ENCODE measurements around the gene CHCHD10.

Gene CHCHD10

DNA sequence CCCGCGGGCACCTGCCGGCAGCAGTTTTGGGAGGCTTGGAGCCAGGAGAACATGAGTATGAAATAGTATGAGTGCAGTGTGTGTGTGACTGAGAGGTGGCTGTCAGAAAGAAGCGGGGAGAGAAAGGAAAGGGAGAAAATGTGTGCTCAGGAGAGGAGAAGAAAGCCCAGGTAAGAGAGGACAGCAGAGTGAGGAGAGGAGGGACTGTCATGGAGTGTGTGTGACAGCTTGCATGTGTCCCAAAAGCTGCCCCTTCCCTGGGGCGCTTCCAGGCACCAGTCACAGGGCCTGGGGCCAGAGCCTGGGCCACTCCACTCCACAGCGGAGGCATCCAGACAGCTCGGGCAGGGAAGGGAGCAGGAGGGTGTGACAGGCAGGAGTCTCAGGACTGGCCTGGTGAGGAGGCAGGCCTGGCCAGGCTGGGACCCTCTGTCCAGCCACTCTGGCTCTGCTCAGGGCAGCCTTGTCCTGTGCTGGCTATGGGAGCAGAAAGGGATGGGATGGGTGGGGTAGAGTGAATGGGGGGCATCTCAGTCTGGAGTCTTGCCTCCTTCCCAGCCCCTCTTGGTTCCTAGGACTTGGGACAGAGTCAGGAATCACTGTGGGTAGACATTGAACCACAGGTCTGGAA is 5.8 kb upstream of the CHCHD10 start:
- no peak for DNase-seq

DNA sequence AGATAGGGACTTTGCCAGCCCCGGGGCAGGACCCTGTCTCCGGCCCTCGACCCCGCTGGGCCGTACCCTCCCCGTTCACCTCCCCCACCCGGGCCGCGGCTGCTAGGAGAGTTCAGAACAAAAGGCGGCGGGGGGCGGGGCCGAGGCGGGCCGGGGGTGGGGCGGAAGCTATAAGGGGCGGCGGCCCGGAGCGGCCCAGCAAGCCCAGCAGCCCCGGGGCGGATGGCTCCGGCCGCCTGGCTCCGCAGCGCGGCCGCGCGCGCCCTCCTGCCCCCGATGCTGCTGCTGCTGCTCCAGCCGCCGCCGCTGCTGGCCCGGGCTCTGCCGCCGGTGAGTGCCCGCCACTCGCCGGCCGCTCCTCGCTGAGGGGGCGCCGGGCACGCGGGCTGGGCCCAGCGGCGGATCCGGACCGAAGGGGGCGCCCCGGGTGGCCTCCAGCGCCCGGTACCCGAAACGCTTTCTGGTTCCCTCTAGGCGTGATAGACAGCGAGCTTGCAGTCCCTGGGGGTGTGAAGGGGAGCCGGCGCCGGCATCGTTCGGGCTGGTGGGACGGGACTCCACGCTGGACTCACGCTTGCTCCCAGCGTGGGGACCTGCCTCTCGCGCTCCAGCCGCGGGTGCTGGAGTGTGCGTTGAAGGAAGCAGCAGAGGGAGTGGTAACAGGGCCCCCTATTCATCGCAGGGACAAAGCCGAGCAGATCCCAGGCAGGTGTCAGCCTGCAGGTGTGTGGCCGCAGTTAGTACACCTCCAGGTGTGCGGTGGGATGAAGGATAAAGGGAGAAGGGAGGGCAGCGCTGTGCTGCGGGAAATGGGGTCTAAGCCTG is 5.1 kb upstream of the CHCHD10 start, which contains the start of gene MMP11:
MMP11 (plus strand) TSS at position 201 of the 825 bp plus-strand sequence; CDS start at position 223, 22 bp downstream.
- peak in 2 of 58 donors; percentile 7 to 15 for DNase-seq

DNA sequence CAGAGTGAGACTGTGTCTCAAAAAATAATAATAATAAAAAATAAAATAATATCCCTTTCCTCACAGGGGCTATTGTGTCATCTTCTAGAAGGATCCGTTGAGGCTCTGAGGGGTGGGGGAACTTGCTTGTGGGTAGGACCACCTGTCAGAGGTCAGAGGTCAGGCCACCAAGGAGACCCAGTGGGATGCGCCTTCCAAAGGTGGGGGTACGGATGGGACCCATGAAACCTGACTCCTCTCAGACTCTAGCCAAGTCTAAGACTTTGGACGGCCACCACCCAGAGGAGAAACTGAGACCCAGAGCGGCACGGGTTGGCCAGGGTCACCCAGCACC is 4.5 kb upstream of the CHCHD10 start:
- DNase-seq = no peak

DNA sequence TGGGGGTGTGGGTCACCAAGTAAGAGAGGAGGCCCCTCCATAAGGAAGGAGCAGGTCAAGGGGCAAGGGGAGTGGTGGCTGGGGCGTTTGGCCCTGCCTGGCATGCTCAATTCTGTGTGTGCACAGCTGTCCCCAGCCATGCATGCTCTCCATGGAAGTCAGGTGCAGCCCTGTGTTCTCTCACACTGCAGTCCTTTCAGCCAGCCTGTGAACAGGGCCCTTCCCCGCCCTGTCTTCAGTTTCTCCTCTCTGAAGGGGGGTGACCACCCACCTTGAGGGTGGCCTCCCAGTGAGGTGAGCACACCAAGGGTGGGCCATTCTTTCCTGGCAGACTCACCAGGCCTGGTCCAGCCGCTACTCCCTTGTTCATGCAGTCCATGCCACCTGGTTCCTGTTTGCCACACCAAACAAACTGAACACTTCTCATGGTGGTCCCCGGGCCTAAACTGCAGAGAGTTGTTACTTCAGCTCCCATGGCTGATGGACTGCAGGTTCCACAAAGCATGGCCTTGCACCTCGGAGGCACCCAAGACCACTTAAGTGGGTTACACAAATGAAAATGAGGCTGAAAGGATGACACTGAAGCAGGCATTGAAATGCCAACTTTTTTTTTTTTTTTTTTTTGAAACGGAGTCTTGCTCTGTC is 1.7 kb upstream of the CHCHD10 start:
- no peak for DNase-seq

DNA sequence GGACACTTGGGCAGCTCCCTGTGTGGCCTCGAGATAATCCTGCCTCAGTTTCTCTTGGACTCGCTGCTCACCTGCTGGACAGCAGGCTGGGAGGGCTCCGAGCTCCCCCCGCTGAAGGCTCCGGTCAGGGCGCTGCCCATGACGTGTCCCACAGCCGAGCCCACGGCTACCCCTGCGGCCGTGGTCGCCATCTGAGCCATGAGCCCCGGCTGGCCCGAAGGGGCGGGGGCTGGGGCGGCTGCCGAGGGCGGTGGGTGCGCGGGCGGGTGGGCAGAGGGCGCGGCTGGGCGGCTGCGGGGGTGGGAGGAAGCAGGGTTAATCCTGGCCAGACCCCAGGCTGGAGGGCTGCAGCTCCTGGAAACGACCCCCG is 484 bp downstream of the CHCHD10 start:
- DNase-seq = no peak

DNA sequence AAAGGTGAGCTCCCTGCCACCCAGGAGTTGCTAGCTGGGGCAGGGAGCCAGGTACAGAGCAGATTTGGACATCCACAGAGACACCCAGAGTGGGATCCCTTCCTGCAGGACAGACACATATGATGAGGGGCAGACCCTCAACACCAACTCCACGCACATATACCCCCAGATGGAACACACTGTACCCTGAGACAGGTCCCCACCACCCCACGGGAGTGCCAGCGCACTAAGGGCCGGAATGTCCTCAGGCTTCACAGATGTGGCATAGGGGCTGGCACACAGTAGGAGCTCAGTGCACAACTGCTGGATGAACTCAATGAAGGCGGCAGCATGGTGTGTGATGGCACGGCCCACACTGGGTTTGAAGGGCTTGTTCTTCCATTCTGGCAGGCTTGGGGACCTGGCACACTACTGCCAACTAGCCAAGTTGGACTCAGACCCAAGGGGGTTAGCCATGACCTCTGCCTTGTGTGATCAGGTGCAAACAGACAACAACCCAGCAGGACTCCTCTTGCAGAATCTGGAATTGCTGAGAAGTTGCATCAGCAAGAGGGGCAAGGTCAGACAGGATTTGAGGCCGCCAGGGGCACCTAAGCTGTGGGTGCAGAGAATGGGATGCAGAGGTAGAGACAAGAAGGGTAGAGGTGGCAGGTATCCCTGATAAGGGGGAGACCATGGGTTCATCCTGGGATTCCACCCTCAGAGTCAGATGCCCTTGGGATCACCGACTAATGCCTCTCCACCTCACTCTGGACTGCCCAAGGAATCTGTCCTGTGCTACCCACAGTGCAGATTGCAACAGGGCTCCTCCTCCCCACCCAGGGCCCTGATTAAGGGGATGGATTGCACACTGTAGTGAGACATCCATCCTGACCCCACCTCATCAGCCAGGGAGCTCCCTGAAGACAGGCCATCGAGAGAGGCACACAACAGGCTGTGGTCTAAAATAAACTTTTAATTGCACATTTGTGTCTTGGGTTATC is 2.6 kb downstream of the CHCHD10 start:
- no peak for DNase-seq

DNA sequence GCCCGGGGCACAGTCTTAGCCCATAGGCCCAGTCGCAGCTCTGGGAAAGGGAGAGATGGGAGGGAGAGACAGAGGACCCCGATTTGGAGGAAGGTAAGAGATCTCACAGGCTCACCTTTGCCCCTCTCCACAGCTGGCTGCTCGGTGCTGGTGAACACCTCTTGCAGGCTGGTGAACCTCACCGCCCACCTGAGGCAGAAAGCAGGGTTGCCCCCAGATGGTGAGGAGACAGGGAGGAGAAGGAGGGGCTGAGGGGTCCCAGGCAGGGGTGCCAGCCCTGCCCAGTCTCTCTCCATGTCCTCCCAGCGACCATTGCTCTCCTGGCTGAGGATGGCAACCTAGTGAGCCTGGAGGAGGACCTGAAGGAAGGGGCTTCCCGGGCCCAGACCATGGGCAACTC is 3.8 kb downstream of the CHCHD10 start:
- DNase-seq = no peak

DNA sequence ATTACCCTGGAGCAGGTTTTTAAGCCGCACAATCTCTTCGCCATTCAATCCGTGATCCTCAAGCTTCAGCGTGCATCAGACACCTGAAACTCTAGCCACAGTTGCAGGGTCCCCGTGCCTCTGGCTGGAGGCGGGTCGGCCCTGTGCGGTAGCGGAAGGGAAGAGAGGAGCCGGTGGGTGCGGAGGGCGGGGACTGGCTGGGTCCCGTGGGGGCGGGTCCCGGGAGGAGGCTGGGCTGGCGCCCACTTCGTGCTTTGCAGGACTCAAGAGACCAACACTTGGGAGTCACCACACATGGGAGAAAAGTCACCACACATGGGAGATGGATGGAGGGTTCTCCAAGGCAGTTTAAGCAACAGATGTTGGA is 4.2 kb downstream of the CHCHD10 start:
- DNase-seq = peak in 2 of 58 donors; percentile 4 to 49

DNA sequence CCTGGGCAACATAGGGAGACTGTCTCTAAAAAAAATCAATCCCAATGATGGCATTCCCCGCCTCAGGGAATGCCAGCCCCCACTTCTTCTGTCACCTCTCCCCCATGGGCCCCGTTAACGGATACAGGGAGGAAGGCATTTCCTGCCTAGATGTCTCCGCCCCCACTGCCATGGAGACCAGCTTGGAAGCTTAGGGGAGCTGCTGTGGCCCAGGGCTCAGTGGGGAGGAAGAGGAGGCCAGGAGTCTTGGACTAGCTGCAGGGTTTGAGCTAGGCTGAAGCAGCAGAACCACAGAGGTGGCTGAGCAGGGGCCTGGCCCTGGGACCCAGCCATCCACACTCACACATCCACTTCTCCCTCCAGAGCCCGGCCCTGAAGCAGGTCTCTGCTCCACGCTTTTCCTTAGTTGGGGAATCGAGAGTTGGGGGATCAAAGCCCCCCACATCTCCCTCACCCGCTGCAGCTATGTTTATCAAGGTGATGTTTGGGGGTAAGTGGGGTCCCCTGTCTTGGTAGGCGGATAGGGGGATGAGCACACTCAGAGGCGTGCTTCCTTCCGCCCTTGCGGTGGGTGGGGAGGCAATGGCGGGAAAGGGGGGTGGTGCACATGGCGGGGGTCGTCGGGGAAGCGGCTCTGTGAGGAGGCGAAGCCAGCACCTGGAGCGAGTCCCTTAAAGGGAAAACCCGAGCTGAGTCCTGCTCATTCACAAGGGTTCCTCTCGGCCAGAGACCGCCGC is 4.8 kb downstream of the CHCHD10 start, which contains the start of gene C22orf15:
C22orf15 (plus strand) TSS at position 149 of the 737 bp plus-strand sequence; CDS start at position 466, 317 bp downstream.
- peak in 6 of 58 donors; percentile 14 to 41 (median 27) for DNase-seq

DNA sequence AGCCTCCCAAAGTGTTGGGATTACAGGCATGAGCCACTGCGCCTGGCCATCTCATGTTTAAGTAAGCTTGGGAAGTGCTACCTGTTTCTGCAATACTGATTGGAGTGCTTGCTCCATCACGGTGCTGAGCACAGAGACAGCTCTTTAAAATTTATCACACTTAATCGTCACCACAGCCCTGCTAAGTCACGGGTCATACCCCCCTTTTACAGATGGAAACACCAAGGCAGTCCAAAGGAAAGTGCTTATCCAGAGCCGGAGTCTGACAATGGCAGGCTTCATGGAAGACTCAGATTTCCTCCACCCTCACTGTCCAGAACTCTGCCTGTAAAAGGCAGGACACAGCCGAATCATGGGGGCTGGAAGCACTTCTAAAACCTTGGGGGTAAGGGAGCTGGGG is 7.7 kb downstream of the CHCHD10 start:
- DNase-seq = no peak

DNA sequence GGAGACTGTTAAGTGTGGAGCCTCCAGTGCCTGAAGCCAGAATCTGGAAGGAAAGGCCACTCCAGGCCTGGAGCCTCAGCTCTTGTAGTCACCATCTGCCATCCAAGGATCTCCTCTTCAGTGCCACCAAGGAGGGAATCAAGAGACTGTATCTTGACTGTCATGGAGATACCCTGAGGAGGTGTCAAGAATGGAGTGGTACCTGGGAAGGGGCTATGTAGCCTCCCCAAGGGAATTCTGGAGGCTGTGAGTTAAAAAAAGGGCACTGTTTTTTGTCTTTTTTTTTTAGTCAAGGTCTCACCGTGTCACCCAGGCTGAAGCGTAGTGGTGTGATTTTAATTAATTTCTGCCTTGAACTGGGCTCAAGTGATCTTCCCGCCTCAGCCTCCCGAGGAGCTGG is 8.2 kb downstream of the CHCHD10 start:
- no peak for DNase-seq

DNA sequence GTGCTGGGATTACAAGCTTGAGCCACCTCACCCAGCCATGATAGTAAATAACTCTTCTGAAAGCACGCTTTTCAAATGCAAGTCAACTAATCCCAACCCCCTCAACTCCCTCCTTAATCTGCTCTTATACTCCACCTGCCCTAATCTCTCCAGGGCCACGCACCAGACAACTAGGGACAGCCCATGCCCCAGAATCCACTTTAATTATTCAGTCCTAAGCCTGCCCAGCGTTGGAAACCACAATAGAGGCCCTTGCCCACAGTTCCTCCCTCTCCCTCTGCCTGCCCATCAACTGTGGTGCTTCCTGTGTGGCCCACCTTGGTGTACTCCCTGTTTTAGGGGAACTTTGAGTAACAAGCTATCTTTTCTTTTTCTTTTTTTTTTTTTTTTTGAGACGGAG is 10.9 kb downstream of the CHCHD10 start:
- DNase-seq = no peak

DNA sequence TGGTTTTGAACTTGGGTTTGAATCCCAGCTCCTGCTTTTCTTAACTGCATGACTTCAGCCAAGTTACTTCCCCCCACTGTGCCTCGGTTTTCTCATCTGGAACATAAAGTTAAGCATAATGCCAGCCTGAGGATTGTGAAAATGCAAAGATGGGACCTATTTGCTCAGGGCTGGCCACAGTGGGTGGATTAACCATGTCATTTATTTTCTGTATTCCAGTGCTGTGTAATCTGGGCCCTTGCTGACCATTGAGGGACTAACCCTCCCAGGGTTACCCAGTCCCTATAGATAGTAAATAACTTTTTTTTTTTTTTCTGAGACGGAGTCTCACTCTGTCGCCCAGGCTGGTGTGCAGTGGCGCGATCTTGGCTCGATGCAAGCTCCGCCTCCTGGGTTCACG is 12.1 kb downstream of the CHCHD10 start:
- no peak for DNase-seq

DNA sequence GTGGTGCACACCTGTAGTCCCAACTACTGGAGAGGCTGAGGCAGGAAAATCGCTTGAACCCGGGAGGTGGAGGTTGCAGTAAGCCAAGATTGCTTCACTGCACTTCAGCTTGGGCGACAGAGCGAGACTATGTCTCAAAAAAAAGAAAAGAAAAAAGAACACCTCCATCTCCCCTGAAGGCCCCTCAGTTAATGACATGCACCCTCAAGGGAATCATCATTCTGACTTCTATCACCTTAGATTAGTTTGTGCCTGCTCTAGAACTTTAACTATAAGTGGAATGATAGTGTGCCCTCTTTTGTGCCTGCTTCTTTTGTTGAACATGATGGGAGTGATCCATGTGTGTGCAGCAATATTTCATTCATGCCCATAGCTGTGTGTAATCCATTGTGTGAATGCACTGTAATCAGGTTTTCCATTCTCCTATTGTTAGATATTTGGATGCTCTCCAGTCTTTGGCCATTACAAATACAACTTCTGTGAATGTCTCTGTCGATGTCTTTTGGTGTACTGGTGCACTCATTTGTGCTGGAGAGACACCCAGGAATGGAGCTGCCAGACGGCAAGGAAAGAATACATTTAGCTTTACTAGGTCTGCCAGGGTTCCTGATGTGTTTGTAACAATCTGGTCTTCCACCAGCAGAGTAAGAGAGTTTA is 12.7 kb downstream of the CHCHD10 start:
- DNase-seq = peak in 3 of 58 donors; percentile 9 to 70 (median 30)

DNA sequence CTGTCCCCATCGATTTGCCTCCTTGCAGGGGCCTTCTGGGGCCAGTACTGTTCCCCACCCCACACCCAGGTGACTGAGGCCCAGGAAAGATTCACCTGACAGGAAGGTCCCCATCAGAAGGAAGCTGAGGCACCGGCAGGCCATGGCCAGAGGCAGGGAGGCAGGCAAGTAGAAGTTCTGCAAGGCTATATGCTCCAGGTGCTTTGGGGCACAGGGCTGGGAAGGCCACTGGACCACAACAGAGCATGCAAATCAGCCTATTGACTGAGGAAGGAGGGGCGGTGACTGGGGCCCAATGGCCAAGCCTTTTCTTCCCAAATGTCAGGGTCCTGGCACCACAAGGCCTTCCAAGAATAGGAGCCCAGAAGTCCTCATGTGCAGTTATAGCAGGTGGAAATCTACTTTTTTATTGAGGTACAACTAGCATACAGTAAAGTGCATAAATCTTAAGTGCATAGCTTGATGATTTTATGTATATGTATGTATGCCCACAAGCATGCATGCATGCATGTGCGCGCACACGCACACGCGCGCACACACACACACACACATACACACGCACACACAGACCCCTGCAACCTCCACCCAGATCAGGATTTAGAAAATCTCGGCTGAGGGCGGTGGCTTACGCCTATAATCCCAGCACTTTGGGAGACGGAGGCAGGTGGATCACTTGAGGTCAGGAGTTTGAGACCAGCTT is 13.4 kb downstream of the CHCHD10 start, which contains the start of gene VPREB3:
VPREB3 (minus strand) TSS at position 206 of the 700 bp plus-strand sequence; CDS start at position 144, 62 bp downstream.
- DNase-seq = no peak

DNA sequence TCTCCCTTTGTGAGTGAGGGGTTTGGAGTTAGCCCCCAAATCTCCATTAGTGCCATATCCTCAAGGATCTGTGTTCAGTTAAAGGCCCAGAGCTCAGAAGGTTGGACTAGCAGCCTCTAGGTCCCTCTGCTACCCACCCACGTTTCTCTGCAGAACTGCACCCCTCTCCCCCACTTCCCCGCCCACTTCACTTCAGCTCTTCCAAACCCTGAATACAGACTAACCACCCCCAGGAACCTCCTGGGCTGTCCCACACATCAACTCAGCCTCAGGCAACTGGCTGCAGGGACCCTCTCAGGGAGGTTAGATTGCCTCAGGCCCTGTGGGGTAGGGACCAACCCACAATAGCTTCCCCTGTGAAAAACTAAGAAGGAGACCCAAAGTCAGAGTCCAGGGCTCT is 14.4 kb downstream of the CHCHD10 start:
- no peak for DNase-seq

DNA sequence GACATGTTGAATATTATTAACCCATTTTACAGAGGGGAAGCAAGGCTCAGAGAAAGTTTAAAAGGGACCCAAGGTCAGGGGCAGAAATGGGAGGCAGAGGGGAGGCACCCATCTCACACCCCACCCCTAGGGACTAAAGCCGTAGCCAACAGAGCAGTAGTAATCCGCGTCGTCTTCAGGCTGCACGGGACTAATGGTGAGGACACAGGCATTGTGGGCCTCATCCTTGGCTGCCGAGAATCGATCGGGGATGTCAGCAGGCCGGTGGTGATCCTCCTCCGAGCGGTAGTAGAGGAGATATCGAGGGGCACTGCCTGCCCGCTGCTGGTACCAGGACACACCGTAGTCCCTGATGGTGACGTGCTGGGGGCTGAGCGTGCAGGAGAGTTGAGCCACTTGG is 15.0 kb downstream of the CHCHD10 start:
- no peak for DNase-seq

DNA sequence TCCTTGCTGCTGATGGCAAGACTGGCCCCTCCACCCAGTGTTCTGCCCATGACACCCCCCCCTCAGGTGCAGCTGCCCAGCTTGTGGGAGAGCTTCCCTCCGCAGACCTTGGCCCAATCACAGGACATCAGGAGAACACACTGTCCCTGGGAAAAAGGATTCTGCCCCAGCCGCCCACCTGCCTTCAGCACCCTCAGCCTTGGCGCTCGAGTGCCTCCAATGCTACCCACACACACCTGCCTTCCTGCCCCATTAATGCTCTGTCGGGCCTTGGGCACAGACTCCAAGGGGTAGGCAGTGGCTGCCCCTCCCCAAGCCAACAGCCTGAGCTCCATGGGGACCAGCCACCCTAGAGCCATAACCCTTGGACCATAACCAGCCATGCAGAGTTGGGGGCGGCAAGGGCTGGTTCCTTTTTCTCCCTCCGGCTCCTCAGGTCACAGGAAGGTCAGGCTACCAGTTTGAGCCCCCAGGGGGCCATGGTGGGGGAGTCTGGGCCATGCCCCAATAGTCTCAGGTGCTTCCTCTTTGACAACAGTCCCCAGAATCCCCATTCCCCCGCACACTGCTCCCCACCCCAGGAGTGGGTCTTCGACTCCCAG is 15.6 kb downstream of the CHCHD10 start:
- DNase-seq = no peak

Data from anterior cingulate cortex (tissue), 58 donors.